ENCODE results near the gene TFAP2C. TPM values are rescaled to one million over a fixed set of nuclear protein-coding genes. Genes with fewer than 3 reads are reported as not detected.

The TFAP2C gene
- polyA plus RNA-seq, 1 donor (not counting 4 experiments of a cell fraction or from before 2014, with no cell fraction given): 11.5 TPM

- no peaks in the 10 kb centered on the region for H3K9me3 ChIP-seq (ENCODE audit: control insufficient read depth, low read depth, low read length)
- no peaks in the 10 kb centered on the region for H4K20me1 ChIP-seq (ENCODE audit: control insufficient read depth, extremely low read depth, insufficient read depth, low read length)
- H3K4me1 ChIP-seq (ENCODE audit: control insufficient read depth, extremely low read depth, insufficient read depth, low read length): peaks cover 13% of the 10 kb centered on the region
- no peak for FAIRE-seq
- dilution Hi-C loops (cut with MboI; ENCODE audit: extremely low pct_ligation_motif_present, low sequenced_read_pairs): no loop called here
- H3K4me2 ChIP-seq (ENCODE audit: control insufficient read depth, extremely low read depth, insufficient read depth, low read depth, low read length): no peak overlapping the region
- H3K9ac ChIP-seq (ENCODE audit: control insufficient read depth, extremely low read depth, insufficient read depth, low read length): no peak overlapping the region
- no peaks in the 10 kb centered on the region for H3K79me2 ChIP-seq (ENCODE audit: control insufficient read depth, insufficient read depth, low read length)
- H3K27me3 ChIP-seq (ENCODE audit: control insufficient read depth, extremely low read depth, insufficient read depth, low read length): no peaks in the 10 kb centered on the region
- H2AFZ ChIP-seq (ENCODE audit: control insufficient read depth, low read length): no peak overlapping the region
- no peaks in the 10 kb centered on the region for H3K36me3 ChIP-seq (ENCODE audit: control insufficient read depth in 2 of 2, extremely low read depth in 1 of 2, insufficient read depth in 2 of 2, low read length in 2 of 2)
- no peak for DNase-seq (ENCODE audit: low read depth, low spot score)
- no peak overlapping the region for H3K4me3 ChIP-seq (ENCODE audit: control insufficient read depth in 2 of 3, extremely low read depth in 1 of 3, insufficient read depth in 2 of 3, low read depth in 1 of 3, low read length in 3 of 3)
- H3K9me1 ChIP-seq (ENCODE audit: control insufficient read depth, extremely low read depth, insufficient read depth, low read length): no peaks in the 10 kb centered on the region
- TF ChIP-seq CTCF (optimal IDR thresholded peaks at IDR 0.05 in 1 of 3, IDR thresholded peaks at IDR 0.05 in 1 of 3, conservative IDR thresholded peaks at IDR 0.05 in 1 of 3; ENCODE audit: extremely low read depth in 1 of 3, insufficient read depth in 2 of 3, low read length in 3 of 3) (no peak), EZH2 (IDR thresholded peaks at IDR 0.05; ENCODE audit: low read length) (no peak)
- no peak overlapping the region for H3K27ac ChIP-seq (ENCODE audit: control insufficient read depth, insufficient read depth, low read length)
These were observed 19.8 kb upstream of the TFAP2C start for GRCh38 chr20:56609321-56609720.

- Histone ChIP-seq H3K4me1 (ENCODE audit: control insufficient read depth, extremely low read depth, insufficient read depth, low read length) (peaks cover 13% of the 10 kb centered on the region), H2AFZ (ENCODE audit: control insufficient read depth, low read length) (no peak overlapping the region)
- TF ChIP-seq CTCF (optimal IDR thresholded peaks at IDR 0.05 in 1 of 3, IDR thresholded peaks at IDR 0.05 in 1 of 3, conservative IDR thresholded peaks at IDR 0.05 in 1 of 3; ENCODE audit: extremely low read depth in 1 of 3, insufficient read depth in 2 of 3, low read length in 3 of 3) (no peak), EZH2 (IDR thresholded peaks at IDR 0.05; ENCODE audit: low read length) (no peak)
These were observed 19.0 kb upstream of the TFAP2C start for GRCh38 chr20:56610098-56610497.

More at GRCh38 chr20:56610098-56610497, 19.0 kb upstream of the TFAP2C start:
- no peak overlapping the region for H3K27ac ChIP-seq (ENCODE audit: control insufficient read depth, insufficient read depth, low read length)
- dilution Hi-C loops (cut with MboI; ENCODE audit: extremely low pct_ligation_motif_present, low sequenced_read_pairs): no loop called here
- no peaks in the 10 kb centered on the region for H3K9me1 ChIP-seq (ENCODE audit: control insufficient read depth, extremely low read depth, insufficient read depth, low read length)
- H3K27me3 ChIP-seq (ENCODE audit: control insufficient read depth, extremely low read depth, insufficient read depth, low read length): no peaks in the 10 kb centered on the region
- DNase-seq (ENCODE audit: low read depth, low spot score) (no peak), FAIRE-seq (no peak)
- no peaks in the 10 kb centered on the region for H3K79me2 ChIP-seq (ENCODE audit: control insufficient read depth, insufficient read depth, low read length)
- H3K4me2 ChIP-seq (ENCODE audit: control insufficient read depth, extremely low read depth, insufficient read depth, low read depth, low read length): no peak overlapping the region
- no peaks in the 10 kb centered on the region for H4K20me1 ChIP-seq (ENCODE audit: control insufficient read depth, extremely low read depth, insufficient read depth, low read length)
- H3K36me3 ChIP-seq (ENCODE audit: control insufficient read depth in 2 of 2, extremely low read depth in 1 of 2, insufficient read depth in 2 of 2, low read length in 2 of 2): no peaks in the 10 kb centered on the region
- no peak overlapping the region for H3K4me3 ChIP-seq (ENCODE audit: control insufficient read depth in 2 of 3, extremely low read depth in 1 of 3, insufficient read depth in 2 of 3, low read depth in 1 of 3, low read length in 3 of 3)
- no peaks in the 10 kb centered on the region for H3K9me3 ChIP-seq (ENCODE audit: control insufficient read depth, low read depth, low read length)
- H3K9ac ChIP-seq (ENCODE audit: control insufficient read depth, extremely low read depth, insufficient read depth, low read length): no peak overlapping the region

Data from keratinocyte (primary cell).